ENCODE results near the gene BTNL3.
"Not testable (repeated sequence)": the region's sequence is repeated elsewhere in the genome, so short reads cannot be mapped to it uniquely, and the experiment has no call there.

Gene BTNL3

GRCh38 chr5:181045316-181045715 is 56.7 kb downstream of the BTNL3 start:
- in situ Hi-C loops (cut with HindIII; ENCODE audit: low sequenced_read_pairs), result no loop called here

- in situ Hi-C loops (cut with HindIII; ENCODE audit: low sequenced_read_pairs), result not testable (repeated sequence)
These were observed 57.2 kb downstream of the BTNL3 start for GRCh38 chr5:181045857-181046256.

- in situ Hi-C loops (cut with HindIII; ENCODE audit: low sequenced_read_pairs), result no loop called here
These were observed 58.6 kb downstream of the BTNL3 start for GRCh38 chr5:181047288-181047687.

- in situ Hi-C loops (cut with HindIII; ENCODE audit: low sequenced_read_pairs), result no loop called here
These were observed 59.3 kb downstream of the BTNL3 start for GRCh38 chr5:181047921-181048320.

GRCh38 chr5:181050016-181050415 is 61.4 kb downstream of the BTNL3 start:
- in situ Hi-C loops (cut with HindIII; ENCODE audit: low sequenced_read_pairs), result no loop called here

GRCh38 chr5:181051841-181052671 is 63.4 kb downstream of the BTNL3 start:
- in situ Hi-C loops (cut with HindIII; ENCODE audit: low sequenced_read_pairs), result no loop called here

GRCh38 chr5:181052672-181053487 is 64.2 kb downstream of the BTNL3 start:
- in situ Hi-C loops (cut with HindIII; ENCODE audit: low sequenced_read_pairs), result no loop called here

- in situ Hi-C loops (cut with HindIII; ENCODE audit: low sequenced_read_pairs), result no loop called here
These were observed 65.0 kb downstream of the BTNL3 start for GRCh38 chr5:181053488-181054121.

- in situ Hi-C loops (cut with HindIII; ENCODE audit: low sequenced_read_pairs), result no loop called here
These were observed 65.5 kb downstream of the BTNL3 start for GRCh38 chr5:181054138-181054537.

- in situ Hi-C loops (cut with HindIII; ENCODE audit: low sequenced_read_pairs), result no loop called here
These were observed 66.3 kb downstream of the BTNL3 start for GRCh38 chr5:181054871-181055459.
